Astrocyte of the cerebellum (primary cell): ENCODE results near the gene MTIF3.

Source experiments
- DNase-seq: peaks from one replicate; pipeline ENCODE4 v3.0.0-alpha.2; 2011; ENCODE audit warnings: low read depth
- H3K4me3 ChIP-seq: 2 replicates; pipeline ENCODE4 v1.5.1; 2011; ENCODE audit warnings: mild to moderate bottlenecking, low read depth, low read length, moderate library complexity
- in situ Hi-C: cut with HindIII; loops from 2 replicates; pipeline ENCODE4 v1.10.0; 2017; ENCODE audit warnings: low sequenced_read_pairs
- TF ChIP-seq, protein P1 (sequence below): IDR thresholded peaks from 2 replicates; pipeline ENCODE4 v1.5.1; 2012; ENCODE audit warnings: low read length, low read depth, moderate library complexity, mild to moderate bottlenecking; ENCODE audit errors: missing control alignments

The MTIF3 gene

DNA sequence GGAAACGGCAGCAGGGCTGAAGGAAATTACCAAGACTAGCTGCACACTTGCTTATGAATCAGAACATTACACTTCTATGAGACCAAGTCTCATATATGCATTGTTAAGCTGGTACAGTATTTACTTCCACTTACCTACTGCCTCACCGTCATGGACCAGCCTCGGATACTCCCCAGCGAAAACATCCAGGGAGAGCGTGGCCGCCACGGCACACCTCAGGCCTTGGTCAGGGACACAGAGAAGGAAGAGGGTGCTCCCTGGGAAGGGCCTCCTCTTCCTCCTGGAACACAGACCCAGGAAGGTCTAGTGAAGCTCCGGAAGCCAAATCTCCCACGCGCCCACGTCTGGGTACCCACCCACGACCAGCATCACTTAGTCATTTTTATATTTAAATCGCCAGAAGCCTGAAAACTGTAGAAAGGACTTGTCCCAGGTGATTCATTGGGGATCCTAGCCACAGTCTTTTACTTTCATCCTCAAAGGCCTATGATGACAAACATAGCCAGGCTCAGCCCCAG lies 24.4 kb upstream of the MTIF3 start:
- TF ChIP-seq, protein P1, sequence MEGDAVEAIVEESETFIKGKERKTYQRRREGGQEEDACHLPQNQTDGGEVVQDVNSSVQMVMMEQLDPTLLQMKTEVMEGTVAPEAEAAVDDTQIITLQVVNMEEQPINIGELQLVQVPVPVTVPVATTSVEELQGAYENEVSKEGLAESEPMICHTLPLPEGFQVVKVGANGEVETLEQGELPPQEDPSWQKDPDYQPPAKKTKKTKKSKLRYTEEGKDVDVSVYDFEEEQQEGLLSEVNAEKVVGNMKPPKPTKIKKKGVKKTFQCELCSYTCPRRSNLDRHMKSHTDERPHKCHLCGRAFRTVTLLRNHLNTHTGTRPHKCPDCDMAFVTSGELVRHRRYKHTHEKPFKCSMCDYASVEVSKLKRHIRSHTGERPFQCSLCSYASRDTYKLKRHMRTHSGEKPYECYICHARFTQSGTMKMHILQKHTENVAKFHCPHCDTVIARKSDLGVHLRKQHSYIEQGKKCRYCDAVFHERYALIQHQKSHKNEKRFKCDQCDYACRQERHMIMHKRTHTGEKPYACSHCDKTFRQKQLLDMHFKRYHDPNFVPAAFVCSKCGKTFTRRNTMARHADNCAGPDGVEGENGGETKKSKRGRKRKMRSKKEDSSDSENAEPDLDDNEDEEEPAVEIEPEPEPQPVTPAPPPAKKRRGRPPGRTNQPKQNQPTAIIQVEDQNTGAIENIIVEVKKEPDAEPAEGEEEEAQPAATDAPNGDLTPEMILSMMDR: no peak
- H3K4me3 ChIP-seq: no peak overlapping the region
- in situ Hi-C loops: no loop called here
- DNase-seq: no peak

DNA sequence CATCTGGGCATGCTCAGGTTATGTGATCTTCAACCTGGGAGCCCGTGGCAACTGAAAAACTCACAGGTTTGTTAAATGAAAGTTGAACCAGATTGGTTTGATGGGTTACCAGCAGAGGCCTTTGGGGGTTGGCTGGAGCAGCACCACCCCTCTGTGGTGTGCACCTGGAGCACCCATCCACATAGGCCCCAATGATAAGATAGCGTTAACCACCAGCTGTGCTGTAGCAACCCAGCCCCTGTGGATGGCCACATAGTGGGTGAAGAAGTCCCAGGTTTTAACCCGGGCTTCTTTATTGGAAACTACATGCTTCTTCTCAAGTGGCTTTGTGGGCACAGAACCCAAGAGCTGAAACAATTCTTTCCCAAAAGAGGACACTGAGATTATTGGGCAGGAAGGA lies 22.6 kb upstream of the MTIF3 start:
- no peak overlapping the region for H3K4me3 ChIP-seq
- in situ Hi-C loops: no loop called here
- DNase-seq: no peak
- TF ChIP-seq, protein P1: no peak

GRCh38 chr13:27472441-27472840 lies 22.1 kb upstream of the MTIF3 start:
- TF ChIP-seq, protein P1: no peak
- in situ Hi-C loops: no loop called here
- H3K4me3 ChIP-seq: no peak overlapping the region
- no peak for DNase-seq

GRCh38 chr13:27470075-27470820 lies 19.9 kb upstream of the MTIF3 start:
- H3K4me3 ChIP-seq: no peak overlapping the region
- TF ChIP-seq, protein P1: no peak
- DNase-seq: no peak
- in situ Hi-C loops: no loop called here

GRCh38 chr13:27466513-27466912 lies 16.1 kb upstream of the MTIF3 start:
- no peak for DNase-seq
- TF ChIP-seq, protein P1: no peak
- in situ Hi-C loops: no loop called here
- no peak overlapping the region for H3K4me3 ChIP-seq

DNA sequence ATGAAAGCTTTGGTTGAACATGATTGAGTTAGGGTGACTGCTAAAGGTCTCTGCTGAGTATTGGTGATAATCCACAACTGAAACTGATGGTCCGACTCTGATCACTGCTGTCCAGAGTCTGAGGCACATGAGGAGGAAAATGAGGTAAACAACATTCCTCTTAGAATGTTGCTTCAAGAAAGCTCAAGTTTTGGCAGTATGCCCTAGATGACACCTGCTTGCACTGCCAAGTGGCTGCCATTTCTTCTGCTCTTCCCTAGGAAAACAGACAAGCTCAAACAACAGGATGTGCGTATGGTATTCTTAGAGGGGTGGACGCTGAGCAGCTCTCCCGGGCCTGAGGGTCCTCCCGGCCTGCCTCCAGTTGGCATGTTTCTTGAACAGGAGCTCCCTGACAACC lies 15.2 kb upstream of the MTIF3 start:
- in situ Hi-C loops: no loop called here
- DNase-seq: no peak
- no peak overlapping the region for H3K4me3 ChIP-seq
- TF ChIP-seq, protein P1: no peak
